Suprapubic skin (tissue), 4 donors: ENCODE results near the gene CADM1. TPM values are rescaled to one million over a fixed set of nuclear protein-coding genes. Genes with fewer than 3 reads are reported as not detected.

Experiments used
- DNase-seq, 2 donors: peaks; one replicate each; pipeline ENCODE4 v3.0.0-alpha.2; 2019; ENCODE audit warnings: low spot score in 2 of 2
- H3K27ac ChIP-seq: fragments of 200-600 bp; sonication (generic); one replicate; pipeline ENCODE4 v1.5.1; 2019
- H3K27me3 ChIP-seq: fragments of 200-600 bp; sonication (generic); one replicate; pipeline ENCODE4 v1.5.1; 2019
- H3K36me3 ChIP-seq: fragments of 200-600 bp; sonication (generic); one replicate; pipeline ENCODE4 v1.5.1; 2019
- H3K4me1 ChIP-seq: fragments of 200-600 bp; sonication (generic); one replicate; pipeline ENCODE4 v1.5.1; 2019
- H3K4me3 ChIP-seq: fragments of 200-600 bp; sonication (generic); one replicate; pipeline ENCODE4 v1.5.1; 2019; ENCODE audit warnings: mild to moderate bottlenecking
- H3K9me3 ChIP-seq: fragments of 200-600 bp; sonication (generic); one replicate; pipeline ENCODE4 v1.5.1; 2019
- CTCF ChIP-seq, 2 donors: fragments of 200-600 bp in 1 of 2; fragments of 450-650 bp in 1 of 2; sonication (generic) in 1 of 2; IDR thresholded peaks; one replicate each; pipeline ENCODE4 v1.5.1; 2016 to 2019; ENCODE audit warnings: antibody characterized with exemption in 2 of 2, mild to moderate bottlenecking in 1 of 2, moderate library complexity in 1 of 2
- EP300 ChIP-seq: sonication (generic); formaldehyde crosslinking; IDR thresholded peaks from one replicate; pipeline ENCODE4 v1.6.1; 2017; ENCODE audit warnings: antibody characterized with exemption
- POLR2A ChIP-seq, 2 donors: fragments of 450-650 bp; IDR thresholded peaks; one replicate each; pipeline ENCODE4 v1.6.1; 2017; ENCODE audit warnings: antibody characterized with exemption in 2 of 2, mild to moderate bottlenecking in 2 of 2, moderate library complexity in 2 of 2
- POLR2AphosphoS5 ChIP-seq, 3 donors: sonication (generic); formaldehyde crosslinking; IDR thresholded peaks; one replicate each; pipeline ENCODE4 v1.6.1; 2017; ENCODE audit warnings: antibody characterized with exemption in 3 of 3
- WGBS: methylation state at CpG from one replicate; pipeline ENCODE4 v1.1.5; 2018; 5-methylcytosine and 5-hydroxymethylcytosine counted together
- total RNA-seq, 4 donors: library from RNA; depleted of rRNA; stranded (reverse); fragments of >200 nt; gene quantifications; one replicate each; pipeline ENCODE4 v1.1.0, GENCODE V29; 2016

CADM1 gene
- total RNA-seq, 4 donors from 2014 or later, result 13.3 to 26.2 (median 15.3) TPM

DNA sequence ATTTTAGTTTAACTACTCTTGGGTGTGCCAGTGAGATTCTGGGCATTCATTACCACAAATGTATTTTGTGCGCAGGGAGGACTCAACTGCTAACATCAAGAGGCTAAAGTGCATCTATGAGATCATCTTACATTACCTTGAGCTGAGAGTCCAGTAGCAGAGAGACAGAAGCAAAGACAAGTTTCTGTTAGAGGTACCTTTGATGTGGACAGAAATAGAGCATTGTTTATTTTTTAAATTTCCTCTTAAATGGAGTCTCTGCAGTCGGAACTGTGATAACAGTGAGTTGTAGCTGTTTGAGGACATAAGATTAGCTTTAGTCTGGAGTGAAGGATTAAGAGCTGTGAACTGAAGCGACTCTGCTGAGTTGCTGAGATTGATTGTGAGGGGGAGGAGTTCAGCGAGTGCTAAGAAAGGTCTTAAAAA is 297.0 kb downstream of the CADM1 start:
- DNase-seq, result no peak
- 83% methylated on average over 4 of the region's 4 CpGs for WGBS
- H3K27me3 ChIP-seq, result no peaks in the 10 kb centered on the region
- no peaks in the 10 kb centered on the region for H3K36me3 ChIP-seq
- TF ChIP-seq CTCF (IDR thresholded peaks at IDR 0.05) (no peak), POLR2AphosphoS5 (IDR thresholded peaks at IDR 0.05) (no peak), POLR2A (IDR thresholded peaks at IDR 0.05) (no peak), EP300 (no peak)
- H3K27ac ChIP-seq, result no peak overlapping the region
- H3K4me3 ChIP-seq, result no peak overlapping the region
- no peaks in the 10 kb centered on the region for H3K9me3 ChIP-seq
- no peaks in the 10 kb centered on the region for H3K4me1 ChIP-seq

DNA sequence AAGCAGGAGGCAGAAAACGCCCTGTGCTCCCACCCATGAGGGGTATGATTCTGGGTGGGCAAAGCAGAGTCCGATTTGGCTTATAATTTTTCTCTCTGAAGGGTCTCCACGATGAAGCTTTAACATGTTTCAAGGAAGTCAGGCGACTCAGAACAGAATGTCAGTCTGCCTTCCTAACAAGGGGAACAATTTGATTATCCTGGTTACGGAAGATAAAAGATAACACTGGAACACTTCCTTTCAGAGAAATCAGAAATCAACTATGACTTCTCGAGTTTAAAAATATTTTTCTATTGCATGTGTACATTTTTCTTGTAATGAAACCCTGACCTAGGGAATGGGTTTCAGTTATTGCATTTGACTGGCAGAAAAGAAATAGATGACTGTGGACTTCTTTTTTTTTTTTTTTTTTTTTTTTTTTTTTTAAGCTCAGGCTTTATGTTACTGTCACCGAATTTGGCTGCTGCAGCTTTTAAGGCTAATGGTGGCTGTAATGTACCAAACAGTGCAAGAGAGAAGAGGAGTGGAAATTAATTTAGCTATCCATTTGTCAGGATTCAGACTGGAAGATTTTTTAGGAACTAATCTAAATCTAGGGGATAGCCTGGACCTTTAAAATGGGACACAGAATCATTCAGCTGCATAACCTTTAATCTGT is 297.7 kb downstream of the CADM1 start:
- no peak for DNase-seq
- TF ChIP-seq CTCF (IDR thresholded peaks at IDR 0.05) (no peak), EP300 (no peak), POLR2AphosphoS5 (IDR thresholded peaks at IDR 0.05) (no peak), POLR2A (IDR thresholded peaks at IDR 0.05) (no peak)
- WGBS, result 83% methylated on average over 7 of the region's 7 CpGs

GRCh38 chr11:115202900-115203552 is 301.2 kb downstream of the CADM1 start:
- 53% methylated on average over 2 of the region's 2 CpGs for WGBS
- no peaks in the 10 kb centered on the region for H3K4me1 ChIP-seq

More for the DNA sequence above, 297.7 kb downstream of the CADM1 start:
- Histone ChIP-seq H3K9me3 (no peaks in the 10 kb centered on the region), H3K4me1 (no peaks in the 10 kb centered on the region), H3K27me3 (no peaks in the 10 kb centered on the region), H3K4me3 (no peak overlapping the region), H3K36me3 (no peaks in the 10 kb centered on the region), H3K27ac (no peak overlapping the region)

GRCh38 chr11:115202074-115202473 is 302.1 kb downstream of the CADM1 start:
- no peaks in the 10 kb centered on the region for H3K27me3 ChIP-seq
- no peak for DNase-seq
- no peak overlapping the region for H3K4me3 ChIP-seq
- H3K27ac ChIP-seq, result no peak overlapping the region
- WGBS, result 86% methylated on average over 2 of the region's 2 CpGs
- H3K4me1 ChIP-seq, result no peaks in the 10 kb centered on the region
- H3K9me3 ChIP-seq, result no peaks in the 10 kb centered on the region
- TF ChIP-seq CTCF (IDR thresholded peaks at IDR 0.05) (no peak), POLR2A (IDR thresholded peaks at IDR 0.05) (no peak), POLR2AphosphoS5 (IDR thresholded peaks at IDR 0.05) (no peak), EP300 (no peak)
- no peaks in the 10 kb centered on the region for H3K36me3 ChIP-seq

More at GRCh38 chr11:115202900-115203552, 301.2 kb downstream of the CADM1 start:
- Histone ChIP-seq H3K4me3 (no peak overlapping the region), H3K9me3 (no peaks in the 10 kb centered on the region), H3K27me3 (no peaks in the 10 kb centered on the region), H3K36me3 (no peaks in the 10 kb centered on the region), H3K27ac (no peak overlapping the region)
- DNase-seq, result no peak
- no peak for TF ChIP-seq EP300
- no peak for TF ChIP-seq POLR2AphosphoS5 (IDR thresholded peaks at IDR 0.05)
- TF ChIP-seq POLR2A (IDR thresholded peaks at IDR 0.05), result no peak

DNA sequence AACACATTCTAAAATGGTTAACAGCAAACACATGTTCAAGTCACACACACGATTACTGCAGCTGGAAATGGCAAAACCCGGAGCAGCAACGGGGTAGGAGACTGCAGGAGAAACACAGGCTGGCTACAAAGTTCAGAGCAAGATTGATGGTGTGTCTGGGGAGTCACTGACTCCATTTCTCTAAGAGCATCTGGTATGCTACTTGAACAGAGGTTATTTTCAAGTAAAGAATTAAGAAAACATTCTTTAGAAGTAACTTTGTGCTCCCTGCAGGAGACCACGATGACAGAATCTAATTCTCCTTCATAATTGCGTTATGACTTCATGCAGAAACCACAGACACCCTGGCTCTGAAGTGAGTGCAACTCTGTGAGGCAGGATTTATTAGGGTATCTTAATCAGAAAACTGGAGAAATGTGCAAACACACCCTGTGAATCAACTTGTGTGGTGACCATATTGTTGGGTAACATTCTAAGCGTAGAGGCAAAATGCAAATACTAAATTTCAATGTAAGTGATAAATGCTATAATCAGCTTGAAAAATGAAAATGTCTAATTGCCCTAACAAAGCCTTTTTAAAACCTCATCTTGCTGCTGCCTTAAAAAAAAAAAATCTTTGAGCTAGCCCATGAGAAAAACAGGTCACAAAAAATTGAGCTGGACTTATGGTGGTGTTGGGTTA is 303.0 kb downstream of the CADM1 start:
- TF ChIP-seq POLR2AphosphoS5 (IDR thresholded peaks at IDR 0.05) (no peak), CTCF (IDR thresholded peaks at IDR 0.05) (no peak), EP300 (no peak), POLR2A (IDR thresholded peaks at IDR 0.05) (no peak)
- H3K9me3 ChIP-seq, result no peaks in the 10 kb centered on the region
- H3K27ac ChIP-seq, result no peak overlapping the region
- WGBS, result 60% methylated on average over 6 of the region's 6 CpGs
- no peak for DNase-seq
- no peaks in the 10 kb centered on the region for H3K4me1 ChIP-seq
- H3K4me3 ChIP-seq, result no peak overlapping the region
- H3K36me3 ChIP-seq, result no peaks in the 10 kb centered on the region
- H3K27me3 ChIP-seq, result no peaks in the 10 kb centered on the region
